Measurements from ENCODE around the gene PHF20. TPM values are rescaled to one million over a fixed set of nuclear protein-coding genes. Genes with fewer than 3 reads are reported as not detected.
"Not testable (repeated sequence)": the region's sequence is repeated elsewhere in the genome, so short reads cannot be mapped to it uniquely, and the experiment has no call there.

The PHF20 gene
- polyA plus RNA-seq = 107 TPM

- H3K27ac Mint-ChIP-seq = peak within 1 kb of the TSS; percentile 96 to 100 (median 99)
- peaks cover 2% of the 10 kb centered on the region for H3K36me3 Mint-ChIP-seq
- no peaks in the 10 kb centered on the region for H3K9me3 Mint-ChIP-seq
- peak within 1 kb of the TSS; percentile 79 to 95 (median 86) for H3K4me3 Mint-ChIP-seq
- no peaks in the 10 kb centered on the region for H3K27me3 Mint-ChIP-seq
- H3K4me1 Mint-ChIP-seq = peaks cover 48 to 63% (median 49%) of the 10 kb centered on the region in 3 donors
These were observed at the start of gene PHF20 for GRCh38 chr20:35771689-35772562. TSS of gene PHF20 (plus strand) at chr20:35772015. CDS start at chr20:35801523, 29,508 bp downstream.

- not testable (repeated sequence) for H3K4me3 Mint-ChIP-seq, H3K27me3 Mint-ChIP-seq, H3K36me3 Mint-ChIP-seq, H3K9me3 Mint-ChIP-seq
- peaks cover 8 to 10% (median 8%) of the 10 kb centered on the region in 3 donors for H3K4me1 Mint-ChIP-seq
- H3K27ac Mint-ChIP-seq = peak overlapping the region; percentile 67 to 80 (median 73)
These were observed 48.6 kb upstream of the PHF20 start for GRCh38 chr20:35723275-35723639.

GRCh38 chr20:35723652-35724320, 48.0 kb upstream of the PHF20 start:
- not testable (repeated sequence) for H3K9me3 Mint-ChIP-seq, H3K27me3 Mint-ChIP-seq, H3K36me3 Mint-ChIP-seq, H3K4me3 Mint-ChIP-seq
- H3K27ac Mint-ChIP-seq = peak overlapping the region; percentile 67 to 80 (median 73)
- H3K4me1 Mint-ChIP-seq = peaks cover 8 to 10% (median 8%) of the 10 kb centered on the region in 3 donors

GRCh38 chr20:35724321-35725230, 47.2 kb upstream of the PHF20 start:
- H3K4me1 Mint-ChIP-seq = peaks cover 8 to 10% (median 8%) of the 10 kb centered on the region in 3 donors
- H3K36me3 Mint-ChIP-seq = no peaks in the 10 kb centered on the region
- peak overlapping the region; percentile 43 to 67 (median 66) for H3K27ac Mint-ChIP-seq
- peak overlapping the region in 1 of 4 donors; percentile 11 for H3K4me3 Mint-ChIP-seq
- H3K27me3 Mint-ChIP-seq = no peaks in the 10 kb centered on the region
- H3K9me3 Mint-ChIP-seq = no peaks in the 10 kb centered on the region

GRCh38 chr20:35726842-35727711, 44.7 kb upstream of the PHF20 start:
- H3K4me3 Mint-ChIP-seq = no peak overlapping the region

GRCh38 chr20:35729283-35729807, 42.5 kb upstream of the PHF20 start:
- Mint-ChIP-seq H3K27ac (peak overlapping the region in 1 of 3 donors; percentile 35), H3K4me1 (peaks cover 11 to 30% (median 18%) of the 10 kb centered on the region in 3 donors), H3K36me3 (no peaks in the 10 kb centered on the region), H3K27me3 (no peaks in the 10 kb centered on the region), H3K4me3 (peak overlapping the region in 1 of 4 donors; percentile 50), H3K9me3 (no peaks in the 10 kb centered on the region)

More at GRCh38 chr20:35726842-35727711, 44.7 kb upstream of the PHF20 start:
- Mint-ChIP-seq H3K36me3 (no peaks in the 10 kb centered on the region), H3K27me3 (no peaks in the 10 kb centered on the region), H3K27ac (peak overlapping the region in 1 of 3 donors; percentile 66), H3K4me1 (peaks cover 5 to 18% (median 14%) of the 10 kb centered on the region in 3 donors), H3K9me3 (no peaks in the 10 kb centered on the region)

- no peaks in the 10 kb centered on the region for H3K27me3 Mint-ChIP-seq
- H3K4me1 Mint-ChIP-seq = peaks cover 18 to 35% (median 24%) of the 10 kb centered on the region in 3 donors
- peak overlapping the region in 3 of 4 donors; percentile 22 to 50 (median 36) for H3K4me3 Mint-ChIP-seq
- H3K36me3 Mint-ChIP-seq = no peaks in the 10 kb centered on the region
- H3K27ac Mint-ChIP-seq = peak overlapping the region in 1 of 3 donors; percentile 35
- H3K9me3 Mint-ChIP-seq = no peaks in the 10 kb centered on the region
These were observed 41.8 kb upstream of the PHF20 start for GRCh38 chr20:35729836-35730582.

- Mint-ChIP-seq H3K27me3 (no peaks in the 10 kb centered on the region), H3K36me3 (no peaks in the 10 kb centered on the region), H3K4me3 (peak overlapping the region in 1 of 4 donors; percentile 22), H3K27ac (peak overlapping the region in 2 of 3 donors; percentile 31 to 35), H3K4me1 (peaks cover 23 to 36% (median 28%) of the 10 kb centered on the region in 3 donors), H3K9me3 (no peaks in the 10 kb centered on the region)
These were observed 41.0 kb upstream of the PHF20 start for GRCh38 chr20:35730583-35731468.

GRCh38 chr20:35731469-35731788, 40.4 kb upstream of the PHF20 start:
- Mint-ChIP-seq H3K27ac (peak overlapping the region in 2 of 3 donors; percentile 62), H3K36me3 (no peaks in the 10 kb centered on the region), H3K27me3 (no peaks in the 10 kb centered on the region), H3K4me3 (no peak overlapping the region), H3K4me1 (peaks cover 29 to 40% (median 34%) of the 10 kb centered on the region in 3 donors), H3K9me3 (no peaks in the 10 kb centered on the region)

GRCh38 chr20:35731862-35732643, 39.8 kb upstream of the PHF20 start:
- Mint-ChIP-seq H3K4me1 (peaks cover 29 to 38% (median 34%) of the 10 kb centered on the region in 3 donors), H3K9me3 (no peaks in the 10 kb centered on the region), H3K4me3 (peak overlapping the region in 1 of 4 donors; percentile 27), H3K27ac (peak overlapping the region; percentile 41 to 90 (median 62)), H3K27me3 (no peaks in the 10 kb centered on the region), H3K36me3 (no peaks in the 10 kb centered on the region)

- peaks cover 29 to 38% (median 34%) of the 10 kb centered on the region in 3 donors for H3K4me1 Mint-ChIP-seq
- no peaks in the 10 kb centered on the region for H3K27me3 Mint-ChIP-seq
- peak overlapping the region in 2 of 4 donors; percentile 27 to 63 for H3K4me3 Mint-ChIP-seq
- peak overlapping the region in 2 of 3 donors; percentile 62 to 90 for H3K27ac Mint-ChIP-seq
- no peaks in the 10 kb centered on the region for H3K36me3 Mint-ChIP-seq
- H3K9me3 Mint-ChIP-seq = no peaks in the 10 kb centered on the region
These were observed 39.2 kb upstream of the PHF20 start for GRCh38 chr20:35732644-35732982.

- Mint-ChIP-seq H3K4me1 (peaks cover 38 to 48% (median 39%) of the 10 kb centered on the region in 3 donors), H3K9me3 (no peaks in the 10 kb centered on the region), H3K27me3 (no peaks in the 10 kb centered on the region), H3K27ac (peak overlapping the region in 2 of 3 donors; percentile 62 to 78), H3K36me3 (no peaks in the 10 kb centered on the region), H3K4me3 (peak overlapping the region in 2 of 4 donors; percentile 24 to 40)
These were observed 37.4 kb upstream of the PHF20 start for GRCh38 chr20:35734374-35734773.
